Mucosa of stomach (tissue), 1 donor: ENCODE results near the gene RASSF5.

Experiments
- H3K27me3 ChIP-seq: one replicate; pipeline ENCODE4 v1.7.0; 2013; ENCODE audit warnings: mild to moderate bottlenecking, low read length; ENCODE audit not compliant: control insufficient read depth, insufficient read depth
- H3K36me3 ChIP-seq: one replicate; pipeline ENCODE4 v1.7.0; 2013; ENCODE audit warnings: low read length; ENCODE audit not compliant: control insufficient read depth, insufficient read depth
- H3K4me1 ChIP-seq: one replicate; pipeline ENCODE4 v1.7.0; 2013; ENCODE audit warnings: mild to moderate bottlenecking, low read length; ENCODE audit not compliant: control insufficient read depth, insufficient read depth
- H3K4me3 ChIP-seq: one replicate; pipeline ENCODE4 v1.7.0; 2013; ENCODE audit warnings: low read length
- H3K9ac ChIP-seq: one replicate; pipeline ENCODE4 v1.7.0; 2013; ENCODE audit warnings: mild to moderate bottlenecking, low read length, moderate library complexity
- H3K9me3 ChIP-seq: one replicate; pipeline ENCODE4 v1.7.0; 2013; ENCODE audit warnings: mild to moderate bottlenecking, low read length, moderate library complexity; ENCODE audit not compliant: control insufficient read depth
- donor health status: Pancreatic carcinoma.

RASSF5 gene

GRCh38 chr1:206582537-206582936, 75.2 kb downstream of the RASSF5 start:
- H3K4me1 ChIP-seq = peaks cover 8% of the 10 kb centered on the region
- H3K27me3 ChIP-seq = no peaks in the 10 kb centered on the region
- no peaks in the 10 kb centered on the region for H3K36me3 ChIP-seq
- no peak overlapping the region for H3K9ac ChIP-seq
- no peaks in the 10 kb centered on the region for H3K9me3 ChIP-seq
- no peak overlapping the region for H3K4me3 ChIP-seq

- Histone ChIP-seq H3K27me3 (no peaks in the 10 kb centered on the region), H3K9ac (no peak overlapping the region), H3K4me3 (no peak overlapping the region), H3K9me3 (no peaks in the 10 kb centered on the region), H3K4me1 (peaks cover 8% of the 10 kb centered on the region), H3K36me3 (no peaks in the 10 kb centered on the region)
These were observed 75.8 kb downstream of the RASSF5 start for GRCh38 chr1:206582971-206583706.

DNA sequence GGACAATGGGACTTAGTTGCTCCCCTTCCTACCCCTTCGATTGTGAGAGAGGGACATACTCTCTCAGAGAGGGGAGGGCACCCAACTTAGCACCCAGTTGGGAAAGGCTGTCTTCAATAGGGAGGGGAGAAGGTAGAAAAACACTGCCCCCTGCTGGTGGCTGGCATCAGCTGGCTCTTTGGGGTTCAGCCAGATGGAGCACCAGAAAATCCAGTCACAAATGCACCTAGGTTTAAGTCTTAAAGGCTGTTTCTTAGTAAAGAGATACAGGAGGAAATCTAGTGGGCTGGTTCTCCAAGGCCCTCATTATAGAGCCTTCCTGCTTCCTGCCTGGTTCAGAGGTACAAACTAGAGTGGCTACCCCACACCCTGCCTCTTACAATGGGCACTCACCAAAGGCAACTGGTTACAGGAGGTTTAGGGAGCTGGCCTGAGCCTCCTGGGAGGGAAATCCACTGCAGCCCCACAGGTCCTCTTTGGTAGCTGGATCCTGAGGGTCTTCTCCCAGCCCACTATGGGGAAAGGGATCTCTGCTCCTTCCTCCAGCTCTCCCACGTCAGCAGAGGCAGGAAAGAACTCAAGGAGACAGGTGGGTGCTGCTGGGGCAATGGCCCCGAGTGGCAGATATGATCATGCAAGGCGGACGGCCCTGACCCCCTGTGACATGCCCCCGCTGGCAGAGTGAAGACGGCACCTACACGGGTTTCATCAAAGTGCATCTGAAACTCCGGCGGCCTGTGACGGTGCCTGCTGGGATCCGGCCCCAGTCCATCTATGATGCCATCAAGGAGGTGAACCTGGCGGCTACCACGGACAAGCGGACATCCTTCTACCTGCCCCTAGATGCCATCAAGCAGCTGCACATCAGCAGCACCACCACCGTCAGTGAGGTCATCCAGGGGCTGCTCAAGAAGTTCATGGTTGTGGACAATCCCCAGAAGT, 76.6 kb downstream of the RASSF5 start:
- Histone ChIP-seq H3K9ac (no peak overlapping the region), H3K27me3 (no peaks in the 10 kb centered on the region), H3K36me3 (no peaks in the 10 kb centered on the region), H3K4me3 (no peak overlapping the region), H3K9me3 (no peaks in the 10 kb centered on the region), H3K4me1 (peaks cover 8% of the 10 kb centered on the region)

GRCh38 chr1:206584683-206585082, 77.4 kb downstream of the RASSF5 start:
- Histone ChIP-seq H3K36me3 (no peaks in the 10 kb centered on the region), H3K9me3 (no peaks in the 10 kb centered on the region), H3K4me3 (no peak overlapping the region), H3K4me1 (peaks cover 8% of the 10 kb centered on the region), H3K9ac (no peak overlapping the region), H3K27me3 (no peaks in the 10 kb centered on the region)

- Histone ChIP-seq H3K4me3 (no peak overlapping the region), H3K9ac (no peak overlapping the region), H3K36me3 (no peaks in the 10 kb centered on the region), H3K4me1 (peaks cover 8% of the 10 kb centered on the region), H3K9me3 (no peaks in the 10 kb centered on the region), H3K27me3 (no peaks in the 10 kb centered on the region)
These were observed 79.4 kb downstream of the RASSF5 start for GRCh38 chr1:206586501-206587445.

- Histone ChIP-seq H3K9me3 (no peaks in the 10 kb centered on the region), H3K4me1 (peaks cover 5% of the 10 kb centered on the region), H3K27me3 (no peaks in the 10 kb centered on the region), H3K4me3 (no peak overlapping the region), H3K9ac (no peak overlapping the region), H3K36me3 (no peaks in the 10 kb centered on the region)
These were observed 80.6 kb downstream of the RASSF5 start for GRCh38 chr1:206587904-206588303.

- H3K27me3 ChIP-seq = no peaks in the 10 kb centered on the region
- H3K36me3 ChIP-seq = no peaks in the 10 kb centered on the region
- H3K9ac ChIP-seq = no peak overlapping the region
- no peaks in the 10 kb centered on the region for H3K4me1 ChIP-seq
- no peak overlapping the region for H3K4me3 ChIP-seq
- no peaks in the 10 kb centered on the region for H3K9me3 ChIP-seq
These were observed 81.2 kb downstream of the RASSF5 start for GRCh38 chr1:206588492-206588891.

DNA sequence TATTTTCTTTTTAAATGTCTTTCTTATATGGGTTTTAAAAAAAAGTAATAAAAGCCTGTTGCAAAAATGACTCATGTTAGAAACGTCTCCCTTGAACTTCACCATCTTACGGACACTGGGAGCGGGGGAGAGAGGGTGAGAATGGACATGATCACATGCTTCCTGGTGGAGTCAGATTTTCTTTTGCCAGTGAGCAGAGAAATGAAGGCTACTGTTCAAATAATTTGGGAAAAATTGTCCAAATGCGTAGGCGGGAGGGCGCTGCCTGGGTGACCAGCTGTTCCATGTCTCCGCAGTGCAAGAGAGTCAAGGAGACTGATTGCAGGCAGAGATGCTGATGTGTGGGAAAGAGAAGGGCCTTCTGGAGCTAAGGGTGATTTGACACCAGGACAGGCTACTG, 81.9 kb downstream of the RASSF5 start:
- Histone ChIP-seq H3K9ac (no peak overlapping the region), H3K9me3 (no peaks in the 10 kb centered on the region), H3K4me1 (no peaks in the 10 kb centered on the region), H3K27me3 (no peaks in the 10 kb centered on the region), H3K36me3 (no peaks in the 10 kb centered on the region), H3K4me3 (no peak overlapping the region)

- Histone ChIP-seq H3K4me1 (no peaks in the 10 kb centered on the region), H3K36me3 (no peaks in the 10 kb centered on the region), H3K27me3 (no peaks in the 10 kb centered on the region), H3K4me3 (no peak overlapping the region), H3K9me3 (no peaks in the 10 kb centered on the region), H3K9ac (no peak overlapping the region)
These were observed 82.9 kb downstream of the RASSF5 start for GRCh38 chr1:206590025-206590758.

GRCh38 chr1:206591226-206591625, 83.9 kb downstream of the RASSF5 start:
- Histone ChIP-seq H3K4me3 (no peak overlapping the region), H3K9me3 (no peaks in the 10 kb centered on the region), H3K9ac (no peak overlapping the region), H3K27me3 (no peaks in the 10 kb centered on the region), H3K36me3 (no peaks in the 10 kb centered on the region), H3K4me1 (no peaks in the 10 kb centered on the region)

- Histone ChIP-seq H3K36me3 (peaks cover 2% of the 10 kb centered on the region), H3K27me3 (no peaks in the 10 kb centered on the region), H3K9ac (no peak overlapping the region), H3K4me1 (no peaks in the 10 kb centered on the region), H3K9me3 (no peaks in the 10 kb centered on the region), H3K4me3 (no peak overlapping the region)
These were observed 84.4 kb downstream of the RASSF5 start for GRCh38 chr1:206591696-206592095.
